ENCODE measurements around the gene RFC2.

Gene RFC2

GRCh38 chr7:74293577-74293908 lies 39.3 kb upstream of the RFC2 start:
- CTCF ChIA-PET, result interaction anchor here (0.9 to 2.8 kb wide), 3 partner anchors 9 to 19 kb away, joined by 3 to 10 read pairs (median 3); no protein-coding TSS in a partner anchor
- DNase-seq (ENCODE audit: extremely low spot score), result no peak
- POLR2A ChIA-PET, result no interaction called here
- TF ChIP-seq CTCF (IDR thresholded peaks at IDR 0.05; ENCODE audit: control extremely low read depth, extremely low read depth, low read depth, missing control alignments), result no peak

- no peak for TF ChIP-seq CTCF (IDR thresholded peaks at IDR 0.05; ENCODE audit: control extremely low read depth, extremely low read depth, low read depth, missing control alignments)
- CTCF ChIA-PET, result interaction anchor here (0.9 to 3.0 kb wide), 8 partner anchors 8 to 108 kb away, joined by 3 to 12 read pairs (median 4); no protein-coding TSS in a partner anchor
- POLR2A ChIA-PET, result no interaction called here
These were observed 38.8 kb upstream of the RFC2 start for GRCh38 chr7:74292757-74293576.

GRCh38 chr7:74291535-74291934 lies 37.3 kb upstream of the RFC2 start:
- ChIA-PET POLR2A (no interaction called here), CTCF (interaction anchor here (0.9 to 3.0 kb wide), 4 partner anchors 16 to 110 kb away, joined by 3 to 12 read pairs (median 4); no protein-coding TSS in a partner anchor)
- TF ChIP-seq CTCF (IDR thresholded peaks at IDR 0.05; ENCODE audit: control extremely low read depth, extremely low read depth, low read depth, missing control alignments), result no peak
- no peak for DNase-seq (ENCODE audit: extremely low spot score)

More at GRCh38 chr7:74292757-74293576, 38.8 kb upstream of the RFC2 start:
- DNase-seq (ENCODE audit: extremely low spot score), result no peak

- ChIA-PET CTCF (interaction anchor here (0.9 to 3.0 kb wide), 3 partner anchors 16 to 110 kb away, joined by 3 to 12 read pairs (median 4); no protein-coding TSS in a partner anchor), POLR2A (no interaction called here)
- TF ChIP-seq CTCF (IDR thresholded peaks at IDR 0.05; ENCODE audit: control extremely low read depth, extremely low read depth, low read depth, missing control alignments), result no peak
- no peak for DNase-seq (ENCODE audit: extremely low spot score)
These were observed 36.8 kb upstream of the RFC2 start for GRCh38 chr7:74290981-74291441.

GRCh38 chr7:74290553-74290950 lies 36.4 kb upstream of the RFC2 start:
- ChIA-PET POLR2A (no interaction called here), CTCF (interaction anchor here (0.9 to 3.0 kb wide), 3 partner anchors 15 to 111 kb away, joined by 3 to 12 read pairs (median 4); no protein-coding TSS in a partner anchor)
- DNase-seq (ENCODE audit: extremely low spot score), result no peak
- no peak for TF ChIP-seq CTCF (IDR thresholded peaks at IDR 0.05; ENCODE audit: control extremely low read depth, extremely low read depth, low read depth, missing control alignments)

- TF ChIP-seq CTCF (IDR thresholded peaks at IDR 0.05; ENCODE audit: control extremely low read depth, extremely low read depth, low read depth, missing control alignments), result no peak
- no peak for DNase-seq (ENCODE audit: extremely low spot score)
- ChIA-PET CTCF (interaction anchor here (0.7 to 3.0 kb wide), 4 partner anchors 15 to 111 kb away, joined by 3 to 12 read pairs (median 4); no protein-coding TSS in a partner anchor), POLR2A (interaction anchor here (1.4 kb wide), 1 partner anchor 11 kb away, joined by 3 read pairs; no protein-coding TSS in a partner anchor)
These were observed 35.7 kb upstream of the RFC2 start for GRCh38 chr7:74289659-74290552.
